Stimulated activated CD4-positive, alpha-beta T cell treated with anti-CD3 and anti-CD28 coated beads, Interleukin-15, amount 100 ng/mL, for 1 hour (primary cell): ENCODE data around the gene ADARB2.
"Not testable (repeated sequence)": the region's sequence is repeated elsewhere in the genome, so short reads cannot be mapped to it uniquely, and the experiment has no call there.

Experiments
- DNase-seq, 2 donors: peaks; one replicate each; pipeline ENCODE4 v3.0.0-alpha.2; 2020; ENCODE audit warnings: low read depth in 1 of 2, low spot score in 1 of 2

Gene ADARB2

DNA sequence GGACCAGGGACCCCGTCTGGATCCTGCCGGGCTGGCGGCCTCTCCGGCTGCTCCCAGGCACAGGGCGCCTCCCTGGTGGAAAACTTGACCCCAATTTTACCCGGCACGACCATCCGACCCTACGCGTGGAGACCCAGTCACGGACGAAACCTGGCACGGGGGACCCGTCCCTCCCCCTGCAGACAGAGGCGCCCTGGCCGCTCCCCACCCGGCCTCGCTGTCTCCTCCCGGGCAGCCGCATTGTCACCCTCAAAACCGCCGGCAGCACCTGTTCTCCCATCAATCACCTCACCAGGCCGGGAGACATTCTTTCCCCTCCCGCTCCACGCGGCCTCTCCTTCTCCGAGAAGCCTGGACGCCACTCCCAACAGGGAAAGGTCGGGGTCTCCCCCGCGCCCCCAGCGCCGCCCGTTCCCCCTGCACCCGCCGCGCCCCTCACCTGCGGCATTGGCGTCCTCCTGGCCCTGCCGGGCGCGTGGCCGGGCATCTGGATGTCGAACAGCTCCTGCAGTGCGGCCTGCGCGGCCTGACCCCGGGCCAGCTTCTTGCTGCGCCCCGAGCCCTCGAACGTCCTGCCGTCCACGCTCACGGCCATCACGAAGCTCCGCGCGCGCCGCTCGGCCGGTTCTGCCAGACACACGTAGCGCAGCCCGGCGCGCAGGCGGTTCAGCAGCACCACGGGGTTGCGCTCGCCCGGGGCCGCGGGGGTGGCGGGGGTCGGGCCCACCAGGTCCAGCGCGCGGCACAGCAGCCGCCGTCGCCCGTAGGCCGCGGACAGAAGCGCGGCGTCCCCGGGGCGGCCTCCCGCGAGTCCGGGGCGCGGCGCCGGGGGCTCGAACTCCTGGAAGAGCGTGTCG, 374.5 kb downstream of the ADARB2 start:
- no peak for DNase-seq

DNA sequence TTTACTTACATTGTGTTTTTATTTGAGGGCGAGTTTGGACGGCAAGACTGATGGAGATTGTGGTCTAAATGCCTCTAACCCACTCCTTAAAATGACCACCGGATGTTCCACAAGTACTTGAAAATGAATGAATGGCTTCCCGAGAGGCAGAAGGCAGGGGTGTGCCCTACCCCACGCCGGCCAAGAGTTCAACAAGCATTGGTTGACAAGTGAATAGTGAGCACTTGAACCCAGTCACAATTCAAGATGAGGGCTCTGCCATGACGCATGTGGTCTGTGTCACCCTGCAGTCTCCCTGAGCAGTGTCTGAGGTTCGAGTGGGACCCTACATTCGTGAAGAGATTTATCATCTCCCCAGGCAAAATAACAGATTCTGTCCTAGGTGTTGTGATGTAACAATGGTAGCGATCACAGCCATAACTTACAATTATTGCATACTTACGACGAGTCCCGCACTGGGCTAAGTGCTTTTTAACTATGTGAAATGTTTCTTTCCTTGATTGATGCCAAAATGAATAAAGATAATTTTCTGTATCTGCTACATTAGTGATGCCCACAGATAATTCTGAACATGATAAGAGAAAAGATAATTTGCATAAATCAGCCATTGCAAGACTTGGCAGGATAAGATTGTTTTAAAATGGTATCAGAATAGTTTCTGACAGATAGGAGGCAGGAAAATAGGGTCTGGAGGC, 375.8 kb downstream of the ADARB2 start:
- DNase-seq: no peak

DNA sequence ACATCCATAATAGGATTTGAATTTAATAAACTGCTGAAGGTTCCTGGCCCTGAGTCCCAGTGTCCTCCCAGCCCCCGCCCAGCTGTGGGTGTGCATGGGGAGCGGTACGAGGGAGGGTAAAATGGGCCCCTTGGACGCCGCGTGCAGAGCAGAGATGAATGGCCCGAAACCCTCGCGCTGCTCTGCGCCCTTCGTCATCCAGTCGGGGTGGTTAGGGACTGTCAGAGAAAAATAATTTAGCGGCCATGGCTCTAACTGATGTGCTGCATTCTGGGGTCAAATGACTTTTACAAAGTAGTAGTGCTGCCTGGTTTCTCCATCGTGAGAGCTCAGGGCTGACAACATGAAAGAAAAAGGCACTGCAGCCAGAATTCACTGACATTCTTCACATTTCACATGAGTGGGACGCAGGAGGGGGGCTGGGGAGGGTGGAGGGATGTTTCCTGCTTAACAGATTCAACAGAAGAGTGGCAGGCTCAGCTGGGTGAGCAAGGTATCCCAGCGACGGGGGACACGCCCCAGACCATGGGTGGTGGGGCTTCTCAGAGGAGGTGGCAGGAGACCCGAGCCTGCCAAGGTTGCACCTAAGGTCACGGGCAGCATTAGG, 376.7 kb downstream of the ADARB2 start:
- no peak for DNase-seq

DNA sequence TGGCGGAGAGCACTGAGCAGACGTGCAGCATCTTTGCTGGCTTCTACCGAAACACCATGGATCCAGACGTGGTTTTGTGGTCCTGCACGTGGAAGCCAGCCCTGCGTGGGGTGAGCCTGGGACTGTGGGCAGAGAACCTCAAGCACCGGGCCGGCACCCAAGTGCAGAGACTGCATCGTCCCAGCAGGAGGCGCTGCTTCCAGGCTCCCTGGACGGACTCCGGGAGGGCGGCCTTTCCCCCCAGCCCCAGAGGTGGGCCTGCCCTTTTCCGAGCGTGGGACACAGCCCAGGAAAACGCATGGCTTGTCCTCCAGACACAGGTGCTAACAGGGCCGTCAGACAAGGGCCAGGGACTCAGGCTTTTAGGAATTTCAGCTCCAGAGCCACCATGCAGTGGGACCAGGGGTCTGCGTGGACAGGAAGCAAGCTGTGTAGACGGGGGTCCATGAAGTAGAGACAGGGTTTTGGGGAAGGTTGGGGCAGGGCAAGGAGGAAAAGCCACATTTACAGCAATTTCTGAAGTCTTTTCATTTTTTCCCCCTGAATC, 377.2 kb downstream of the ADARB2 start:
- no peak for DNase-seq

DNA sequence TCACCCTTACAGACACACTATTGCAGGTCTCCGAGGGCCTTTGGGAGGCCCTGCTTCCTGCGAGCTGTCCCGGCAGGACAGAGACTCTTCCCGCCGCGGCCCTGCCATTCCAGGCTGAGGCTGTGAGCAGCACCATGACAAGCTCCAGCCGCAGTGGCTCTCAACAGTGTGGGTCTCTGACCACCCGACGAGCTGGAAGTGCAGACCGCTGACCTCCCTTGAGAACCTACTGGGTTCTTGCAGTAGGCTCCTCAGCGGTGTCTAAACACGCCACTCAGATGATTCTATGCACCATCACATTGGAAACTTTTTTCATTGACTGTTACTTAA, 377.7 kb downstream of the ADARB2 start:
- DNase-seq: no peak

GRCh38 chr10:1358860-1359625, 378.3 kb downstream of the ADARB2 start:
- no peak for DNase-seq

DNA sequence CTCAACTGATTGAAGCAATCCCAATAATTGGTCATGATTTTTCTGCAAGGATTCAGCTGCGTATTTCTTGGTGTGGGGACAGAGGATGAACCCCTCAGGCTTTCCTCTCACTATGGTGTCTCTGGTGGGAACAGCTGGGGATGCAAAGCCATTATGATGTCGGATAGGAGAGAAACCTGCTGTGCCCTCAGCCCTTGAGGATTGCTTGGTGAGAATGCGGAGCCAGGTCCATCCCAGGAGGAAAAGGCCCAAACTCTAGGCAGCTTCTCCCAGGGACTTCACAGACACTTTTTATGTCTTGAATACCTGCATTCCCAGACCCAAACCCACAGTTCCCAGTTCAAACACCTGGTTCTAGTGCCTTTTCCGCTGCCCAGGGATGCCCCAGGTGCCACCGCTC, 379.2 kb downstream of the ADARB2 start:
- DNase-seq: no peak

GRCh38 chr10:1356349-1356748, 381.0 kb downstream of the ADARB2 start:
- no peak for DNase-seq

GRCh38 chr10:1354809-1355710, 382.3 kb downstream of the ADARB2 start:
- no peak for DNase-seq

- not testable (repeated sequence) for DNase-seq
These were observed 385.0 kb downstream of the ADARB2 start for GRCh38 chr10:1352296-1352695.

DNA sequence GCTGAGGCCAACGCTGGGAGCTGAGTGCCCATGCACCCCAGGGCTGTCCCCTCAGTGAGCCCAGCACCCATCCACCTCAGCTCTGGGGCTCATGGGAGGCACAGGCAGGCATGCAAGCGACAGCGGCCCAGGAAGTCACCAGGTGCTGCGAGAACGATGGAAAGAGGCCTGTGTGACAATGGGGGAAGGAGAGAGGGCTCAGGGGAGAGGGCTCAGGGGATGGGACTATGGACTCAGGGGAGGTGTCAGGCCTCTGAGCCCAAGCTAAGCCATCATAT, 388.6 kb downstream of the ADARB2 start:
- no peak for DNase-seq

DNA sequence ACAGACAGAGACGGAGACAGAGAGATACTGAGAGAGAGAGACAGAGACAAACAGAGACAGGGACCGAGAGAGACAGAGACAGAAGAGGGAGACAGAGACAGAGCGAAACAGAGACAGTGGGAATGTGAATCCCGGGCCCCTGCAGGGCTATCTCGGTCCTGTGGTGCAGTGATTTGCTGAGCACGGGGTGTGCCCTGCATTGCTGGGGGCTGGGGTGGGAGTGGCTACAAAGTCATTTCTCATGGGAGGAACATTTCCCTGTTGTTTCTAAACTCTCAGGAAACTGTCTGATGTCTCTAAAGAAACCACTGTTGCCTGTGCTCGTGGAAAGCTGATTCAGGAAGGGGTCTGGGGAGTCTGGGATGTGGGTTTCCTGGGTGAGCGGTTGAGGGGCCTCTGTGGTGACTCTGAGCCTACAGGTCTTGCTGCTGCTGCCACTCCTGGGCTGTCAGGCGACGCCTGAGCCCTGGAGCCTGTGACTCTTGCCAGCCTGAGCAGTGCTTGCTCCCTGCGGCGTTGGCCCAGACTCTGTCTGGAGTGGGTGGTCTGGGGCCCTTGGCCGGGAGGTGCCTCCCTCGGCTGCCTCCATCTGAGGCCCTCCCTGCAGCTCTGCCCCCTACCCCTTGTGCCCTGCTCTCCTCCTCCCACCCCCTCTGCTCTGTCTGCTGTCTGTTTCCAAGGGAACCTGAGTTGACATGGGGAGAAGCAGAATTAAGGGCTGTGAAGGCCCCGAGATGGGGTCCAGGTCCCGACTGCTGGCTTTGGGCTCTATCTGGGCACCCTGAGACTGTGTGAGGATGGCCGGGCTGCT, 389.2 kb downstream of the ADARB2 start:
- no peak for DNase-seq

- no peak for DNase-seq
These were observed 389.8 kb downstream of the ADARB2 start for GRCh38 chr10:1347525-1347924.

DNA sequence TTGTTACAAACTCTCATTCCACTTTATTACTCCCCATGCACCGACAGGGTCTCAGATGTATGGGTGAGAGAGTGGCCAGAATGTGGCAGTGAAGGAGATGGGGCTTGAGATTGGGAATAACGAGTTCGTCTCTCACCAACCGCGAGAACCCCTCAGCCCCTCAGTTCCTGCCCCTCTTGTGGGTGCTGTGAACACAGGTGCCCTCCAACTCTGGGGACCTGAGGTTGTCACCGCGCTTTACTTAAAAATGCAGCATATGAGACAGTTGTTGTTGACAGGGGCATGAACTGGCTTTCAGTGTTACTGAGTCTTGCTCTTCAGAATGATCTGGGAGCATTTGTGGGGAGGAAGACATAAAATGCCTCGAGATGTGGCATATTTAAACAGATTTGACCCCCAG, 391.1 kb downstream of the ADARB2 start:
- no peak for DNase-seq

DNA sequence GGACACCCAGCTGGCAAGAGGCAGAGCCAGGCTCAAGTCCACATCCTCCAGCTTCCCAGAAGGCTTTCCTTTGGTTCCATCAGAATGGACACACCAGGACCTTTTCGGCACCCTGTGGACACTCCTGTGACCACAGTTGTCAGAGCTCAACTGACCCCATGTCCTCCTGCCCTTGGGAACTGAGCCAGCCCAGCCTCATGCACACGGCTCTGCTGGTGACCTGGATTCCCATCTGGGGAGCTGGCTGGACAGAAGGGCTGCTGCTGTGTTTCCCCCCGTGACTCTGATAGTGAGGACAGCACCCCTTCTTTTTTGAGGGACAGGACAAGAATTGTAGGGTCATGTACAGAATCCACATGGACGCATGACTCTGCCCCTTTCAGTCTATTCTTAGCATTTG, 392.0 kb downstream of the ADARB2 start:
- DNase-seq: no peak

GRCh38 chr10:1344846-1345245, 392.5 kb downstream of the ADARB2 start:
- no peak for DNase-seq

DNA sequence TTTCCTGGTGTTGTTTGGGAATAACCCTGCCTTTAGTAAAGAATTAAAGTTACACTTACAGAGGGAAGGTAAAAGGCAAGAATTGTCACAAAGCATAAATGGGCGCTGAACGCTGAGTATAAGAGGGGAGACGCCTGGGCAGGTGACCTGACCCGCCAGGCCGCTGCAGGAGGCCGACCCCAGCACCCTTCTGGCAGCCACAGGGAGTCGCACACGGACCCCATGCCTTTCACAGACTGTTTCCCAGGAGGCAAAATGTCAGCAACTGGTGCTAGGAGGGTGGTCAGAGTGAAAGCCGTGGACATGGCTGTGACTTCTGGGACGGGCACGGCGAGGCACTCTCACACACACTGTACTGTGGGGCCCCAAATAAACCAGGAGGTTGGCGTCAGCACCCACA, 392.9 kb downstream of the ADARB2 start:
- no peak for DNase-seq

DNA sequence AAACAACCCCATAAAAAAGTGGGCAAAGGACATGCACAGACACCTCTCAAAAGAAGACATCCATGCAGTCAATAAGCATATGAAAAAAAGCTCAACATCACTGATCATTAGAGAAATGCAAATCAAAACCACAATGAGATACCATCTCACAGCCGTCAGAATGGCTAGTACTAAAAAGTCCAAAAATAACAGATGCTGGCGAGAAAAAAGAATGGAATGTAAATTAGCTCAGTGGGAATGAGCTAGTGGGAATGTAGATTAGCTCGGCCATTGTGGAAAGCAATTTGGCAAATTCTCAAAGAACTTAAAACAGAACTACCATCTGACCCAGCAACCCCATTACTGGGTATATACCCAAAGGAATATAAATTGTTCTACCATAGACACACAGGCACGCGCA, 394.1 kb downstream of the ADARB2 start:
- DNase-seq: no peak

DNA sequence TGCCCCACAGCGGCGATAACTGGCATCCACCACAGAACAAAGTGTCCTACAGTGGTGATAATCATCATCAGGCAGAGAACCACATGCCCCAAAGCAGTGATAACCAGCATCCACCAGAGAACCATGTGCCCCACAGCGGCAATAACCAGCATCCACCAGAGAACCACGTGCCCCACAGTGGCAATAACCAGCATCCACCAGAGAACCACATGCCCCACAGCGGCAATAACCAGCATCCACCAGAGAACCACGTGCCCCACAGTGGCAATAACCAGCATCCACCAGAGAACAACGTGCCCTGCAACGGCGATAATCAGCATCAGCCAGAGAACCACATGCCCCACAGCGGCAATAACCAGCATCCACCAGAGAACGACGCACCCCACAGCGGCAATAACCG, 396.3 kb downstream of the ADARB2 start:
- not testable (repeated sequence) for DNase-seq

- DNase-seq: no peak
These were observed 397.9 kb downstream of the ADARB2 start for GRCh38 chr10:1339396-1339795.
